ENCODE results near the gene ACYP2. TPM values are rescaled to one million over a fixed set of nuclear protein-coding genes. Genes with fewer than 3 reads are reported as not detected.
A peak's percentile ranks its signal among the peaks of the same experiment; 100 is the strongest.
"Not testable (repeated sequence)": the region's sequence is repeated elsewhere in the genome, so short reads cannot be mapped to it uniquely, and the experiment has no call there.

ACYP2 gene
- total RNA-seq, 4 donors from 2014 or later = 12.8 to 40.5 (median 16.9) TPM

GRCh38 chr2:54086157-54086556 is 29.3 kb upstream of the ACYP2 start:
- Histone ChIP-seq H3K27ac (no peak overlapping the region), H3K4me3 (no peak overlapping the region), H3K9me3 (no peaks in the 10 kb centered on the region), H3K27me3 (no peaks in the 10 kb centered on the region), H3K4me1 (peaks cover 0 to 22% (median 3%) of the 10 kb centered on the region in 3 donors), H3K36me3 (no peaks in the 10 kb centered on the region)
- TF ChIP-seq CTCF (IDR thresholded peaks at IDR 0.05) (no peak), POLR2AphosphoS5 (IDR thresholded peaks at IDR 0.05) (no peak), POLR2A (IDR thresholded peaks at IDR 0.05) (no peak), EP300 (IDR thresholded peaks at IDR 0.05) (no peak)
- WGBS, 2 donors (ENCODE audit: low coverage in 1 of 2) = 83 to 100% methylated on average over 1 of the region's 2 CpGs
- ATAC-seq = no peak

GRCh38 chr2:54088191-54088634 is 27.2 kb upstream of the ACYP2 start:
- no peak for ATAC-seq
- H3K4me3 ChIP-seq = no peak overlapping the region
- 75% methylated on average over 1 of the region's 5 CpGs; no CpG with 5 or more reads in 1 of the 2 donors for WGBS, 2 donors (ENCODE audit: low coverage in 1 of 2)
- H3K27me3 ChIP-seq = no peaks in the 10 kb centered on the region
- peak overlapping the region in 1 of 4 donors; percentile 3 for H3K27ac ChIP-seq
- TF ChIP-seq CTCF (IDR thresholded peaks at IDR 0.05) = no peak
- TF ChIP-seq EP300 (IDR thresholded peaks at IDR 0.05) = no peak
- TF ChIP-seq POLR2AphosphoS5 (IDR thresholded peaks at IDR 0.05) = no peak
- TF ChIP-seq POLR2A (IDR thresholded peaks at IDR 0.05) = no peak
- H3K4me1 ChIP-seq = peaks cover 0 to 30% (median 3%) of the 10 kb centered on the region in 3 donors
- H3K9me3 ChIP-seq = no peaks in the 10 kb centered on the region
- no peaks in the 10 kb centered on the region for H3K36me3 ChIP-seq

GRCh38 chr2:54088719-54089118 is 26.7 kb upstream of the ACYP2 start:
- WGBS, 2 donors (ENCODE audit: low coverage in 1 of 2) = 73 to 91% methylated on average over 2 of the region's 2 CpGs
- Histone ChIP-seq H3K9me3 (no peaks in the 10 kb centered on the region), H3K27ac (no peak overlapping the region), H3K4me1 (peaks cover 0 to 30% (median 3%) of the 10 kb centered on the region in 3 donors), H3K27me3 (no peaks in the 10 kb centered on the region), H3K36me3 (no peaks in the 10 kb centered on the region), H3K4me3 (no peak overlapping the region)
- TF ChIP-seq CTCF (IDR thresholded peaks at IDR 0.05) (no peak), EP300 (IDR thresholded peaks at IDR 0.05) (no peak), POLR2A (IDR thresholded peaks at IDR 0.05) (no peak), POLR2AphosphoS5 (IDR thresholded peaks at IDR 0.05) (no peak)
- no peak for ATAC-seq

- 49 to 56% methylated on average over 2 to 8 of the region's 8 CpGs for WGBS, 2 donors (ENCODE audit: low coverage in 1 of 2)
- Histone ChIP-seq H3K9me3 (no peaks in the 10 kb centered on the region), H3K27me3 (no peaks in the 10 kb centered on the region), H3K27ac (peak overlapping the region in 2 of 4 donors; percentile 21 to 49), H3K36me3 (no peaks in the 10 kb centered on the region), H3K4me1 (peaks cover 0 to 30% (median 3%) of the 10 kb centered on the region in 3 donors), H3K4me3 (no peak overlapping the region)
- TF ChIP-seq CTCF (IDR thresholded peaks at IDR 0.05) = no peak
- TF ChIP-seq POLR2A (IDR thresholded peaks at IDR 0.05) = no peak
- TF ChIP-seq POLR2AphosphoS5 (IDR thresholded peaks at IDR 0.05) = no peak
- TF ChIP-seq EP300 (IDR thresholded peaks at IDR 0.05) = no peak
- ATAC-seq = peak; percentile 25
These were observed 24.8 kb upstream of the ACYP2 start for GRCh38 chr2:54090521-54091117.

GRCh38 chr2:54092940-54093339 is 22.5 kb upstream of the ACYP2 start:
- no peak overlapping the region for H3K4me3 ChIP-seq
- no peak for TF ChIP-seq POLR2AphosphoS5 (IDR thresholded peaks at IDR 0.05)
- no peak for TF ChIP-seq POLR2A (IDR thresholded peaks at IDR 0.05)
- TF ChIP-seq EP300 (IDR thresholded peaks at IDR 0.05) = no peak
- no peak for TF ChIP-seq CTCF (IDR thresholded peaks at IDR 0.05)
- peaks cover 3 to 41% (median 4%) of the 10 kb centered on the region in 3 donors for H3K4me1 ChIP-seq
- 66 to 100% methylated on average over 1 to 2 of the region's 4 CpGs for WGBS, 2 donors (ENCODE audit: low coverage in 1 of 2)
- H3K27me3 ChIP-seq = no peaks in the 10 kb centered on the region
- H3K27ac ChIP-seq = no peak overlapping the region
- ATAC-seq = no peak
- no peaks in the 10 kb centered on the region for H3K36me3 ChIP-seq
- H3K9me3 ChIP-seq = no peaks in the 10 kb centered on the region

- not testable (repeated sequence) for H3K9me3 ChIP-seq, H3K4me3 ChIP-seq, ATAC-seq, H3K27me3 ChIP-seq, H3K36me3 ChIP-seq, H3K27ac ChIP-seq
- no CpG with 5 or more reads among the region's 30 CpGs for WGBS, 2 donors (ENCODE audit: low coverage in 1 of 2)
- peaks cover 3 to 32% (median 4%) of the 10 kb centered on the region in 3 donors for H3K4me1 ChIP-seq
These were observed 20.0 kb upstream of the ACYP2 start for GRCh38 chr2:54095406-54095805.

- not testable (repeated sequence) for H3K9me3 ChIP-seq, H3K27me3 ChIP-seq, H3K27ac ChIP-seq, H3K36me3 ChIP-seq, ATAC-seq, H3K4me3 ChIP-seq
- peaks cover under 1 to 25% (median 4%) of the 10 kb centered on the region in 3 donors for H3K4me1 ChIP-seq
- WGBS, 2 donors (ENCODE audit: low coverage in 1 of 2) = no CpG with 5 or more reads among the region's 26 CpGs
These were observed 19.3 kb upstream of the ACYP2 start for GRCh38 chr2:54096141-54096540.
